HG02870 (cell line): ENCODE data around the gene POLR2F.

Experiments used
- ATAC-seq: cut with Tn5 transposase; IDR thresholded peaks from one replicate; pipeline ENCODE4 v1.9.1; 2021; ENCODE audit warnings: mild to moderate bottlenecking, moderate library complexity; ENCODE audit not compliant: unreplicated experiment

Gene POLR2F

GRCh38 chr22:37999640-38000272 is 46.3 kb downstream of the POLR2F start:
- ATAC-seq: no peak

DNA sequence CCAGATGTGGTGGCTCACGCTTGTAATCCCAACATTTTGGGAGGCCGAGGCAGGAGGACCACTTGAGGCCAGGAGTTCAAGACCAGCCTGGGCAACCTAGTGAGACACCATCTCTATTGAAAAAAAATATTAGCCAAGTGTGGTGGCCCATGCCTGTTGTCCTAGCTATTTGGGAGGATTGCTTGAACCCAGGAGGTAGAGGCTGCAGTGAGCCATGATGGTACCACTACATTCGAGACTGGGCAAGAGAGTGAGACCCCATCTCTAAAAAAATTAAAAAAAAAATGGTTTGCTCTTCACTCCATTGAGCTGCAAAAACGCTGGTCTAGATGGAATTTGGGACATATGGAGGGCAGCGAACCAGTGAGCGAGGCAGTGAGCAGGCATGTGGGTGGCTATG is 52.4 kb downstream of the POLR2F start:
- no peak for ATAC-seq

DNA sequence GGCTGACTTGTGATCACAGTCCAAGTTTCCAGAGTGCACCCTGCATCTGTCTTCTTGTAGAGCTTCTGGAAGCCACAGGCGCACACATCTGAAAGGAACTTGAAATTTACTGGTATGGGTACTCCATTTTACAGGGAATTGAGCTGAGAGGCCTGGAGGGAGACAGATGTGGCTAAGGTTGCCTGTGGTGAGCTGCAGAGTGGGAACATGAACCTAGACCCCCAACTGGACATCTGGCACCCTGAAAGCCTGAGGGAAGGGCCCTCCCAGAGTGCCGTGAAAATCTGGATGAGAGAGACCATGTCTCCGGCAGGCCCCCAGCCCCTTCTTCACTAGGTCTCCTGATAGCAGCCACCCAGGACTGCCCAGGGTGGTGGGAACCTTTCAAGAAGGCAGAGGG is 53.4 kb downstream of the POLR2F start:
- ATAC-seq: no peak

- ATAC-seq: no peak
These were observed 53.9 kb downstream of the POLR2F start for GRCh38 chr22:38007330-38007902.

DNA sequence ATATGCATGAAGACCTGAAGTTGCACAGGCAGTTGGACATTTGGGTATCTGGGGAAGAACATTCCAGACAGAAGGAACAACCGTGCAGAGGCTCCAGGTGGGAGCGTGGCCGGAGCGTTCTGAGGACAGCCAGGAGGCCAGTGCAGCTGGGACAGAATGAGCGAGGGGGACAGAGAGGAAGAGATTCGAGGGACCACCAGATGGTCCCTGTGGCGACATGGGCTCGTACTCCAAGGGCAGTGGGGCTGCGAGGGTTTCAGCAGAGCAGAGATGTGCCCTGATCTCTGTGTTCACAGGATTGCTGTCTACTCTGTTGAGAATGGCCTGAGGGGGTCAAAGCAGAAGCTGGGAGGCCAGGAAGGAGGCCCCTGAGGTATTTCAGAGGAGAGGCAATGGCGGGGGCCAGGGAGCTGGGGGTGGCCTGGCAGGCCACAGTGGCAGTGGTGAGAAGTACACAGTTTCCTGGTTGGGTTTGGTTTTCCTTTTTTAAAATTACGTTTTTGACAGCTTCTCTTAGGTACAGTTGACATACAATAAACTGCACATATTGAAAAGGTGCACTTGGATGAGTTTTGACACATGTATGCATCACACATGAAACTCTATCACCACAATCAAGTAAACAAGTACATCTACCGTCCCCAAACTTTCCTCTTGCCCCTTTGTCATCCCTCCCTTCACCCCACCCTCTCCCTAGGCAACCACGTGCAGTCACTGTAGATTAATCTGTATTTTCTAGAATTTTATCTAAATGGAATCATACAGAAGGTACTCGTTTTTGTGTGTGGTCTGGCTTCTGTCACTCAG is 55.7 kb downstream of the POLR2F start:
- ATAC-seq: no peak

- ATAC-seq: no peak
These were observed 59.1 kb downstream of the POLR2F start for GRCh38 chr22:38012604-38013072.

DNA sequence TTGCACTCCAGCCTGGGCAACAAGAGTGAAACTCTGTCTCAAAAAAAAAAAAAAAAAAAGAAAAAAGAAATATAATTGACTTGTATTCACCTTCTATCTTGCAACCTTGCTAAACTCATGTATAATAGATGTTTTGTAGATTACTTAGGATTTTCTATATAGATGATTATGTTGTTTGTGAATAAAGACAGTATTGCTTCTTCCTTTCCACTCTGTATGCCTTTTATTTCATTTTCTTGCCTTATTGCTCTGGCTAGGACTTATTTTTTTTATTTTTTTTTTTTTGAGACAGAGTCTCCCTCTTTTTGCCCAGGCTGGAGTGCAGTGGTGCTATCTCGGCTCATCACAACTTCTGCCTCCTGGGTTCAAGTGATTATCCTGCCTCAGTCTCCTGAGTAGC is 60.6 kb downstream of the POLR2F start:
- ATAC-seq: no peak

DNA sequence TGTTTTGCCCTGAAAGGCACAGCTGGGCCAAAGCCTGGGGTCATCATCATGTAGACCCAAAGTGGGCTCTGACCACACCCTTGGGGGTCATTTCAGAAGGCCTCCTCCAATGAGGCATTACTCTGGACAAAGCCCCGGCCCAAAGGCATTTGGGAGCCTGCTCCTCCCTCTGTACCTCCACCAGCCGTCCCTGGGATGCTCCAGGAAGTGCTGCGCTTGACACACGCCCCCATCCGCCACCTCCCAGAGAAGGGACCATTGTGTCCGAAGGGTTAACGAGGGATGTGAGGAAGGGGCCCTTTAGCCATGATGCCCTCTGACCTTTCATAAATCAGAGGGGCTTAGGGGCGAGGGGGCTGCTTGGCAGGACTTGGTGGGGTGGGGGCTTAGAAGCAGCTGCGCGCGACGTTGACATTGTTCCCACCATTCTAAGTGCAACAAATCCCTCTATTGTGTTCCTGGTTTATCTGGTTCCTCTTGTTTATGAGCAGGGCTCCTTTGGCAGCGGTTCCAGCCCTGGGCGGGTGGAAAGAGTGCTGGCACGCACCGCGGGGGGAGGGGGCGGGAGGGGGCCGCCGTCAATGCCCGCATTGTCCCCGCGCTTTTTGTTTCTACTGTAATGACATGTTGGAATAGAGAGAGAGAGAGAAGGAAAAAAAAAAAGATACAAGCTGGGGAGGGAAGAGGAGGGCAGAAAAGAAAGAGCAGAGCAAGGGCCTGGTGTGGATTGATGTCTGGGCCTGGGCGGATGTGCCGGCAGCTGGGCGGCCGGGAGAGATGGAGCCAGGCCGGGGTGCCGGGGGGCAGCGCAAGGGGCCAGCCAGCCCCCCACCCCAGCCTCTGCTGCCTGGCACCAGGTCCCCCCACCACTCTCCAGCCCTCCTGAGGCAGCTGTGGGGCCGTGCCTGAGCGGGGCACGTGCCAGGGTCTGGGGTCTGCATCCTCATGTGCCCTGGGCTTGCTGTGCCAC is 63.0 kb downstream of the POLR2F start:
- ATAC-seq: no peak

- no peak for ATAC-seq
These were observed 63.9 kb downstream of the POLR2F start for GRCh38 chr22:38017272-38017920.

DNA sequence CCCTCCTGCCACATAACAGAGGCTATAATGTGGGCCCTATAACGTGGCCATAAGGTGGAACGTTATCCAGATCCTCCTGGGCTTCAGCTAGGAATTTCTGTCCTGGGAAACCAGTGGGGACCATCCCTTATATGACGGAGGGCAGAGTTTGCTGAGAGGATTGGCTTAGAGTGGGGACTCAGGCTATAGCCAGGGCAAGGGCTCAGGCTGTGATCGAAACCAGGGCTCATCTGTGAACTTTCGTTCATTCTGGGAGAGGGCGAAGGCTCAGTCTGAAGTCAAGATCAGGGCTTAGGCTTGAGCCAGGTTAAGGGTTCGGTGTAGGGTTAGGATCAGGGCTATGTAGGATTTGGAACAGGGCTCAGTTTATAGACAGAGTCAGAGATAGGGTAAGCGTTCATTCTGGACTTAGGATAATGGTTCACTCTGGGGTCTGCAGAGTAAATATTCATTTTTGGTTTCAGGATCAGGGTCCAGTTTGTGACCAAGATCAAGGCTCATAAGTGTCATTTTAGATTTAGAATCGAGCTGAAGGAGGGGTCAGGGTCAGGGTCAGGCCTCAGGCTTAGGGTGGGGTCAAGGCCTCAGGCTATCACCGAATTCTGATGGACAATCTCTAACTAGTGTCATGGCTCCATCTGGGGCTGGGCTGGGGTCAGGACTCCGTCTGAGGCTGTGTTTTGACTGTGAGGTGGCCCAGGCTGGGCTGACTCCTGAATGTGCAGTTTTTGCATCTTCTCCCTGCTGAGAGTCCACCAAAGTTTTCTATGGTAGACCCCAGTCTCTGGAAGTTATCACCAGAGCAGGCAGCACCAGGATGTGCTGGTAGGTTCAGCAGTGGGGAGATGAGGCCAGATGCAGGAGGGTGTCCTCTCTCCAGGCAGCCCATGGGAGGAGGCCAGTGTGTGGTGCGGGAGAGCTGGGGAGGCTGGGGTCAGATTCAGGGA is 64.7 kb downstream of the POLR2F start:
- no peak for ATAC-seq
